Mammary epithelial cell (primary cell): ENCODE results near the gene DEXI.

ENCODE experiments used
- EZH2 ChIP-seq: IDR thresholded peaks from 2 replicates; pipeline ENCODE4 v1.6.1; 2012; ENCODE audit warnings: low read length, inconsistent platforms, borderline replicate concordance
- TF ChIP-seq, protein P1 (sequence below), 2 donors: IDR thresholded peaks in 1 of 2; conservative IDR thresholded peaks in 1 of 2; 2 replicates each; pipeline ENCODE4 v1.5.1; 2011 to 2012; ENCODE audit warnings: inconsistent platforms in 2 of 2, low read length in 2 of 2, mild to moderate bottlenecking in 2 of 2, control low read depth in 1 of 2, low read depth in 1 of 2; ENCODE audit not compliant: insufficient read depth in 1 of 2; ENCODE audit errors: extremely low read depth in 1 of 2

GRCh38 chr16:10932959-10933710 lies 9.1 kb downstream of the DEXI start:
- TF ChIP-seq, protein P1, sequence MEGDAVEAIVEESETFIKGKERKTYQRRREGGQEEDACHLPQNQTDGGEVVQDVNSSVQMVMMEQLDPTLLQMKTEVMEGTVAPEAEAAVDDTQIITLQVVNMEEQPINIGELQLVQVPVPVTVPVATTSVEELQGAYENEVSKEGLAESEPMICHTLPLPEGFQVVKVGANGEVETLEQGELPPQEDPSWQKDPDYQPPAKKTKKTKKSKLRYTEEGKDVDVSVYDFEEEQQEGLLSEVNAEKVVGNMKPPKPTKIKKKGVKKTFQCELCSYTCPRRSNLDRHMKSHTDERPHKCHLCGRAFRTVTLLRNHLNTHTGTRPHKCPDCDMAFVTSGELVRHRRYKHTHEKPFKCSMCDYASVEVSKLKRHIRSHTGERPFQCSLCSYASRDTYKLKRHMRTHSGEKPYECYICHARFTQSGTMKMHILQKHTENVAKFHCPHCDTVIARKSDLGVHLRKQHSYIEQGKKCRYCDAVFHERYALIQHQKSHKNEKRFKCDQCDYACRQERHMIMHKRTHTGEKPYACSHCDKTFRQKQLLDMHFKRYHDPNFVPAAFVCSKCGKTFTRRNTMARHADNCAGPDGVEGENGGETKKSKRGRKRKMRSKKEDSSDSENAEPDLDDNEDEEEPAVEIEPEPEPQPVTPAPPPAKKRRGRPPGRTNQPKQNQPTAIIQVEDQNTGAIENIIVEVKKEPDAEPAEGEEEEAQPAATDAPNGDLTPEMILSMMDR (conservative IDR thresholded peaks at IDR 0.05 in 1 of 2, IDR thresholded peaks at IDR 0.05 in 1 of 2; ENCODE audit: extremely low read depth in 1 of 2, insufficient read depth in 1 of 2, low read depth in 1 of 2, low read length in 2 of 2): no peak
- no peak for TF ChIP-seq EZH2
